SK-N-SH (cell line): ENCODE measurements around the gene INSRR.

Source experiments
- CTCF ChIP-seq: fragments of 200-600 bp; sonication (generic); IDR thresholded peaks from 2 replicates; pipeline ENCODE4 v1.6.1; 2017; ENCODE audit warnings: antibody characterized with exemption, mild to moderate bottlenecking, moderate library complexity
- FOXJ3 ChIP-seq: sonication (generic); formaldehyde crosslinking; IDR thresholded peaks from 2 replicates; pipeline ENCODE4 v1.5.1; 2020; ENCODE audit warnings: mild to moderate bottlenecking, missing genetic modification reagents
- NRF1 ChIP-seq: IDR thresholded peaks from 2 replicates; pipeline ENCODE4 v1.6.1; 2012; ENCODE audit warnings: low read depth, mild to moderate bottlenecking, low read length
- POLR2AphosphoS5 ChIP-seq: IDR thresholded peaks from 2 replicates; pipeline ENCODE4 v1.6.1; 2012; ENCODE audit warnings: low read depth, low read length
- RCOR1 ChIP-seq: fragments of 150-350 bp; IDR thresholded peaks from 2 replicates; pipeline ENCODE4 v1.6.1; 2017; ENCODE audit warnings: antibody characterized with exemption, low read length
- RFX5 ChIP-seq: IDR thresholded peaks from 2 replicates; pipeline ENCODE4 v1.6.1; 2012; ENCODE audit warnings: mild to moderate bottlenecking, improper control_type of control experiment, low read length
- SIN3A ChIP-seq: IDR thresholded peaks from 2 replicates; pipeline ENCODE4 v1.6.1; 2012; ENCODE audit warnings: low read depth, mild to moderate bottlenecking, low read length, moderate library complexity, borderline replicate concordance
- SMC3 ChIP-seq: IDR thresholded peaks from 2 replicates; pipeline ENCODE4 v1.6.1; 2012; ENCODE audit warnings: low read depth, low read length, improper control_type of control experiment
- TEAD4 ChIP-seq: IDR thresholded peaks from 2 replicates; pipeline ENCODE4 v1.4.0; 2012; ENCODE audit warnings: mild to moderate bottlenecking, borderline replicate concordance; ENCODE audit not compliant: insufficient read depth
- YY1 ChIP-seq: IDR thresholded peaks from 2 replicates; pipeline ENCODE4 v1.4.0; 2012; ENCODE audit warnings: low read depth, mild to moderate bottlenecking
- TF ChIP-seq, protein P1 (sequence below): IDR thresholded peaks from 2 replicates; pipeline ENCODE4 v1.4.0; 2012; ENCODE audit warnings: low read depth

GRCh38 chr1:156797212-156797871 lies 61.6 kb downstream of the INSRR start:
- TF ChIP-seq CTCF (peak; percentile 94), SIN3A (no peak), TEAD4 (no peak), FOXJ3 (CRISPR knock-in tag) (no peak), SMC3 (peak; percentile 88), RCOR1 (peak; percentile 78), POLR2AphosphoS5 (no peak), RFX5 (peak; percentile 28; the same call in 1 of the 2 replicates), YY1 (no peak), NRF1 (no peak)
- TF ChIP-seq, protein P1, sequence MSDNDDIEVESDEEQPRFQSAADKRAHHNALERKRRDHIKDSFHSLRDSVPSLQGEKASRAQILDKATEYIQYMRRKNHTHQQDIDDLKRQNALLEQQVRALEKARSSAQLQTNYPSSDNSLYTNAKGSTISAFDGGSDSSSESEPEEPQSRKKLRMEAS = no peak
